Bronchial smooth muscle cell (primary cell): ENCODE measurements around the gene ZNF300. TPM values are rescaled to one million over a fixed set of nuclear protein-coding genes. Genes with fewer than 3 reads are reported as not detected.

ENCODE experiments used
- total RNA-seq: library from RNA; depleted of rRNA; stranded (reverse); fragments of >200 nt; gene quantifications from 2 replicates; pipeline ENCODE4 v1.2.1, GENCODE V29; 2014

The ZNF300 gene
- total RNA-seq: 7.6 and 9.0 TPM in 2 replicates

GRCh38 chr5:150904479-150905311 lies at the start of gene ZNF300:
Gene ZNF300 (minus strand): TSS chr5:150904980. CDS start chr5:150903155, 1,825 bp downstream.

GRCh38 chr5:150846308-150846653 lies 58.5 kb downstream of the ZNF300 start, which contains the start of gene IRGM:
Gene IRGM (plus strand): TSS chr5:150846521. CDS start chr5:150848124, 1,603 bp downstream.

Other genes starting within 250 kb of the ZNF300 start
- gene MYOZ3, start 243.7 kb downstream of the ZNF300 start, total RNA-seq: 0.26 and 0.47 TPM in 2 replicates
- gene RBM22, start 203.9 kb downstream of the ZNF300 start, total RNA-seq: 12.0 and 12.5 TPM in 2 replicates
- gene DCTN4, start 146.0 kb downstream of the ZNF300 start, total RNA-seq: 37.5 and 40.2 TPM in 2 replicates
- gene SMIM3, start 126.2 kb downstream of the ZNF300 start, total RNA-seq: 23.5 and 38.1 TPM in 2 replicates
- gene IRGM, start 58.5 kb downstream of the ZNF300 start, total RNA-seq: under 0.01 and 0.09 TPM in 2 replicates
- gene GPX3, start 115.6 kb upstream of the ZNF300 start, total RNA-seq: 11.3 and 14.9 TPM in 2 replicates
- gene TNIP1, start 176.1 kb upstream of the ZNF300 start, total RNA-seq: 53.4 and 66.6 TPM in 2 replicates